K562 (cell line): ENCODE measurements around the gene LAG3. TPM values are rescaled to one million over a fixed set of nuclear protein-coding genes. Genes with fewer than 3 reads are reported as not detected.
A peak's percentile ranks its signal among the peaks of the same experiment; 100 is the strongest.

ENCODE experiments used
- BRD4 ChIP-seq: fragments of 200-600 bp; sonication (generic); IDR thresholded peaks from 2 replicates; pipeline ENCODE4 v1.6.1; 2017; ENCODE audit warnings: inconsistent platforms
- DACH1 ChIP-seq: fragments of 450-650 bp; IDR thresholded peaks from 2 replicates; pipeline ENCODE4 v1.6.1; 2018; ENCODE audit not compliant: partially characterized antibody
- DPF2 ChIP-seq: fragments of 450-650 bp; IDR thresholded peaks from 2 replicates; pipeline ENCODE4 v1.6.1; 2016
- ELF4 ChIP-seq: fragments of 450-650 bp; formaldehyde crosslinking; IDR thresholded peaks from 2 replicates; pipeline ENCODE4 v1.4.0; 2022; ENCODE audit warnings: missing genetic modification characterization
- JUN ChIP-seq, 2 experiments: sonication (generic) in 1 of 2; formaldehyde crosslinking in 1 of 2; IDR thresholded peaks; 2 replicates each; pipeline versions ENCODE4 v1.6.1 to v1.8.0; 2012 to 2022; ENCODE audit warnings: borderline replicate concordance in 2 of 2, mild to moderate bottlenecking in 2 of 2, improper control_type of control experiment in 1 of 2, low read depth in 1 of 2, low read length in 1 of 2, missing genetic modification reagents in 1 of 2
- KLF6 ChIP-seq: fragments of 250-450 bp; sonication (Bioruptor Pico); IDR thresholded peaks from 2 replicates; pipeline ENCODE4 v1.4.0; 2020; ENCODE audit warnings: mild to moderate bottlenecking, moderate library complexity, borderline replicate concordance
- MEF2A ChIP-seq: IDR thresholded peaks from 2 replicates; pipeline ENCODE4 v1.6.1; 2011; ENCODE audit warnings: low read depth, mild to moderate bottlenecking, low read length, moderate library complexity; ENCODE audit not compliant: control insufficient read depth
- MTA2 ChIP-seq: fragments of 450-650 bp; IDR thresholded peaks from 2 replicates; pipeline ENCODE4 v1.6.1; 2016; ENCODE audit warnings: low read depth
- NBN ChIP-seq: fragments of 450-650 bp; IDR thresholded peaks from 2 replicates; pipeline ENCODE4 v1.6.1; 2016; ENCODE audit warnings: low read depth, mild to moderate bottlenecking
- NELFE ChIP-seq: IDR thresholded peaks from 2 replicates; pipeline ENCODE4 v1.6.1; 2011; ENCODE audit warnings: mild to moderate bottlenecking; ENCODE audit not compliant: insufficient read depth, insufficient read length
- PATZ1 ChIP-seq: fragments of 250-450 bp; sonication (Bioruptor Pico); IDR thresholded peaks from 2 replicates; pipeline ENCODE4 v1.5.0; 2020; ENCODE audit warnings: mild to moderate bottlenecking, borderline replicate concordance
- SIN3A ChIP-seq, 2 experiments: fragments of 150-350 bp in 1 of 2; IDR thresholded peaks; 2 replicates each; pipeline ENCODE4 v1.6.1; 2011 to 2016; ENCODE audit warnings: borderline replicate concordance in 2 of 2, low read depth in 2 of 2, low read length in 2 of 2, mild to moderate bottlenecking in 2 of 2, moderate library complexity in 2 of 2; ENCODE audit not compliant: control insufficient read depth in 1 of 2
- SMARCC2 ChIP-seq: fragments of 450-650 bp; IDR thresholded peaks from 2 replicates; pipeline ENCODE4 v1.6.1; 2017; ENCODE audit warnings: antibody characterized with exemption, moderate library complexity, mild to moderate bottlenecking, low read depth
- YBX1 ChIP-seq: fragments of 450-650 bp; IDR thresholded peaks from 2 replicates; pipeline ENCODE4 v1.7.1; 2016; ENCODE audit warnings: mild to moderate bottlenecking
- ZNF324 ChIP-seq: fragments of 250-450 bp; sonication (Bioruptor Pico); IDR thresholded peaks from 2 replicates; pipeline ENCODE4 v1.4.0; 2020; ENCODE audit warnings: mild to moderate bottlenecking
- ZNF639 ChIP-seq, 2 experiments: fragments of 200-800 bp in 1 of 2; sonication (Bioruptor generic) in 1 of 2; sonication (generic) in 1 of 2; formaldehyde crosslinking in 1 of 2; IDR thresholded peaks in 1 of 2; conservative IDR thresholded peaks in 1 of 2; 2 replicates each; pipeline versions ENCODE4 v1.5.0 to v1.6.1; 2016 to 2020; ENCODE audit warnings: missing compliant biosample characterization in 1 of 2, missing genetic modification characterization in 1 of 2, missing genetic modification reagents in 1 of 2
- polyA plus RNA-seq, 8 experiments: library from polyadenylated mRNA; depleted of rRNA in 4 of 8; stranded (reverse) in 5 of 8; unstranded in 3 of 8; fragments of >200 nt; fragmentation: Nextera tagmentation in 2 of 8; fragmentation: Illumina TruSeq in 1 of 8; extraction: Ambion mirVana in 2 of 8; extraction: Trizol in 1 of 8; gene quantifications; 2 replicates each; pipeline versions ENCODE4 v1.2.1 to v1.2.3, GENCODE V29; 2011 to 2014; ENCODE audit warnings: inconsistent platforms in 1 of 8, missing spikeins in 1 of 8
- total RNA-seq, 7 experiments: library from RNA; depleted of rRNA in 6 of 7; stranded (reverse); fragments of >200 nt in 6 of 7; fragmentation: Illumina TruSeq in 2 of 7; extraction: Trizol in 2 of 7; gene quantifications; 2 replicates each; pipeline versions ENCODE4 v1.2.1 to v1.2.3, GENCODE V29; 2011 to 2021; ENCODE audit warnings: low replicate concordance in 1 of 7
- TF ChIP-seq, protein P1 (sequence below): sonication (generic); formaldehyde crosslinking; IDR thresholded peaks from 2 replicates; pipeline ENCODE4 v1.8.0; 2022; ENCODE audit warnings: mild to moderate bottlenecking, missing genetic modification reagents

LAG3 gene
- total and polyA plus RNA-seq, 9 of the 15 experiments (the other 6 are each of a cell fraction or from before 2014, with no cell fraction given), result 0.07 to 0.66 (median 0.09) TPM; not detected in 1

DNA sequence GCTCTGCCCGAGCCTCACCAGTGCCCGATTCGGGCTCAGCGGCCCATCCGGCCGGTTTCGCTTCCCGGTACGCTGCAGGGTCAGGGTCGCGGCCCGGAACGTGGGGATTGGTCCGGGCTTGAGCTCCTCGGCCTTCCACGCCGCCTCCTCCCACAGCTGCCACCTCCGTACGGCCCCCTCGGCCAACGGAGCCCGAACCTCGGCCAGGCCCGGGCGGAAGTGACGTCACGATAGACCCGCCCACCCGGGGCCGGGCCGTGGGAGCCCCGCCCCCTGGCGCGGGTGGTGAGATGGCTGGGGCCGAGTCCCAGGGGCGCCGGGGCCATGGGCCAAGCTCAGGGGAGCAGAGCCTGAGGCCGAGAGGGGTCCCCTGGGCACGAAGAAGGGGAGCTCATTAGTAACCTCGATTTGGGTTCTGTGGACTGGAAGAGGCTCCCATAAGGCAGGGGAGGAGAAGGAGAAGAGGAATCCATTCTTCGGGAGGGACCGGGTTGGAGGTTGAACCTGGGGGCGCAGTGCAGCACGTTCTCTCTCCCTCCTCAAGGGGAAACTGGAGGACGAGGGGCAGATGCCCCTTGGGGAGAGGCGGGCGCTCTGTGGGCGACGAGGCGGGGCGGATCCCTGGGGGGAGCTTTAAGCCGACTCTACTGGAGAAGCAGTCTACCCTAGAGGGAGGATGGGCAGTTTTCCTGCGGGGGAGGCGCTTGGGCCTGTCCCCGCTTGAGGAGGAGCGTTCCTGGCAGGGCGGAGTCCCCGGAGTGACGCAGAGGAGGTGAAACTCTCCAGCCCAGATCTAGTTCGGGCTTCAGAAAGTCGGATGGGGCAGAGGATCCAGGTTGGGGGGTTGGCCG lies 19.2 kb upstream of the LAG3 start, which contains the start of gene MLF2 (continued):
- TF ChIP-seq, protein P1, sequence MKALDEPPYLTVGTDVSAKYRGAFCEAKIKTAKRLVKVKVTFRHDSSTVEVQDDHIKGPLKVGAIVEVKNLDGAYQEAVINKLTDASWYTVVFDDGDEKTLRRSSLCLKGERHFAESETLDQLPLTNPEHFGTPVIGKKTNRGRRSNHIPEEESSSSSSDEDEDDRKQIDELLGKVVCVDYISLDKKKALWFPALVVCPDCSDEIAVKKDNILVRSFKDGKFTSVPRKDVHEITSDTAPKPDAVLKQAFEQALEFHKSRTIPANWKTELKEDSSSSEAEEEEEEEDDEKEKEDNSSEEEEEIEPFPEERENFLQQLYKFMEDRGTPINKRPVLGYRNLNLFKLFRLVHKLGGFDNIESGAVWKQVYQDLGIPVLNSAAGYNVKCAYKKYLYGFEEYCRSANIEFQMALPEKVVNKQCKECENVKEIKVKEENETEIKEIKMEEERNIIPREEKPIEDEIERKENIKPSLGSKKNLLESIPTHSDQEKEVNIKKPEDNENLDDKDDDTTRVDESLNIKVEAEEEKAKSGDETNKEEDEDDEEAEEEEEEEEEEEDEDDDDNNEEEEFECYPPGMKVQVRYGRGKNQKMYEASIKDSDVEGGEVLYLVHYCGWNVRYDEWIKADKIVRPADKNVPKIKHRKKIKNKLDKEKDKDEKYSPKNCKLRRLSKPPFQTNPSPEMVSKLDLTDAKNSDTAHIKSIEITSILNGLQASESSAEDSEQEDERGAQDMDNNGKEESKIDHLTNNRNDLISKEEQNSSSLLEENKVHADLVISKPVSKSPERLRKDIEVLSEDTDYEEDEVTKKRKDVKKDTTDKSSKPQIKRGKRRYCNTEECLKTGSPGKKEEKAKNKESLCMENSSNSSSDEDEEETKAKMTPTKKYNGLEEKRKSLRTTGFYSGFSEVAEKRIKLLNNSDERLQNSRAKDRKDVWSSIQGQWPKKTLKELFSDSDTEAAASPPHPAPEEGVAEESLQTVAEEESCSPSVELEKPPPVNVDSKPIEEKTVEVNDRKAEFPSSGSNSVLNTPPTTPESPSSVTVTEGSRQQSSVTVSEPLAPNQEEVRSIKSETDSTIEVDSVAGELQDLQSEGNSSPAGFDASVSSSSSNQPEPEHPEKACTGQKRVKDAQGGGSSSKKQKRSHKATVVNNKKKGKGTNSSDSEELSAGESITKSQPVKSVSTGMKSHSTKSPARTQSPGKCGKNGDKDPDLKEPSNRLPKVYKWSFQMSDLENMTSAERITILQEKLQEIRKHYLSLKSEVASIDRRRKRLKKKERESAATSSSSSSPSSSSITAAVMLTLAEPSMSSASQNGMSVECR (CRISPR knock-in tag), result 0 out of 2 replicates have a peak, but pooled peaks have one; percentile 21
- peak; percentile 79 for TF ChIP-seq NBN
- no peak for TF ChIP-seq NELFE
- no peak for TF ChIP-seq JUN (IDR thresholded peaks at IDR 0.05; ENCODE audit: borderline replicate concordance, low read depth, low read length)
- no peak for TF ChIP-seq JUN (CRISPR knock-in tag; IDR thresholded peaks at IDR 0.05; ENCODE audit: borderline replicate concordance)
- no peak for TF ChIP-seq DACH1
- peak; percentile 13 to 68; a peak in 1 of 4 replicates for TF ChIP-seq SIN3A (IDR thresholded peaks at IDR 0.05; ENCODE audit: borderline replicate concordance in 2 of 2, control insufficient read depth in 1 of 2, low read depth in 2 of 2, low read length in 2 of 2)
- TF ChIP-seq BRD4, result no peak; the same call in none of the 2 replicates
- TF ChIP-seq MEF2A, result no peak
- TF ChIP-seq ELF4 (CRISPR knock-in tag), result no peak
- TF ChIP-seq ZNF324 (CRISPR knock-in tag), result no peak
- no peak for TF ChIP-seq KLF6 (CRISPR knock-in tag)
- TF ChIP-seq SMARCC2, result no peak
- TF ChIP-seq ZNF639 (CRISPR knock-in tag; conservative IDR thresholded peaks at IDR 0.05 in 1 of 2, IDR thresholded peaks at IDR 0.05 in 1 of 2), result peak in 1 of 2 experiments; percentile 56; a peak in 1 of 4 replicates
- TF ChIP-seq PATZ1 (CRISPR knock-in tag), result no peak
- no peak for TF ChIP-seq MTA2
- TF ChIP-seq DPF2, result peak; percentile 41
- no peak for TF ChIP-seq YBX1
